GM08714 (cell line): ENCODE results near the gene SRSF7.
"Not testable (repeated sequence)": the region's sequence is repeated elsewhere in the genome, so short reads cannot be mapped to it uniquely, and the experiment has no call there.

Experiments
- H3K4me3 ChIP-seq: fragments of 200-500 bp; sonication (Bioruptor generic); 2 replicates; pipeline ENCODE4 v1.5.1; 2014; ENCODE audit warnings: mild to moderate bottlenecking, low read length, inconsistent platforms
- ZNF274 ChIP-seq: IDR thresholded peaks from 2 replicates; pipeline ENCODE4 v1.6.1; 2012; ENCODE audit warnings: mild to moderate bottlenecking, low read depth, low read length

Gene SRSF7

DNA sequence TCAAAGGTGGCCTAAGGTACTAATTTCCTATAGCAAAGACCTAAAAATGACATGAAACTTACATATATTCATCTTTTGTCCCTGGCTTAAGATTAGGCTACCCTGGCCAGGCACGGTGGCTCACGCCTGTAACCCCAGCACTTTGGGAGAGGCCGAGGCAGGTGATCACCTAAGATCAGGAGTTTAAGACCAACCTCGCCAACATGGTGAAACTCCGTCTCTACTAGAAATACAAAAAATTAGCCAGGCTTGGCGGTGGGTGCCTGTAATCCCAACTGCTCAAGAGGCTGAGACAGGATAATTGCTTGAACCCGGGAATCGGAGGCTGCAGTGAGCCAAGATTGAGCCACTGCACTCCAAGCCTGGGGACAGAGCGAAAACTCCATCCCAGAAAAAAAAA is 5.9 kb downstream of the SRSF7 start:
- TF ChIP-seq ZNF274, result no peak
- no peak overlapping the region for H3K4me3 ChIP-seq

DNA sequence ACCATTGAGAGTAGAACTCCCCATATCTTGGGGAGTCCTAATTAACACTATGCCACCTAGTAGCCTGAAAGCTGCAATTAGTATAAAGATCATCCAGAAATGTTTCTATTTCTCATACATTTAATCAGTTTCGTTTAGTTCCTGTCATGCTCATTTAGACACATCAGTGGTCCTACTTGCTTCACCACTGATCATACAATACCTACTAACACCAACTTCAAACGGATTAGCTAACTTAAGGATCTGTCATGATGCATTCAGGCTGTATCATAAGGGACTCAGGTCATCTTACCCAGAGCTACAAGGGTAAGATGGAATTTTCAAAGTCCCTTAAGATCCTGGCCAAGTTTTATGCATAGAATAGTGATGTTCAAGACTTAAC is 6.8 kb downstream of the SRSF7 start:
- H3K4me3 ChIP-seq, result no peak overlapping the region
- TF ChIP-seq ZNF274, result no peak

DNA sequence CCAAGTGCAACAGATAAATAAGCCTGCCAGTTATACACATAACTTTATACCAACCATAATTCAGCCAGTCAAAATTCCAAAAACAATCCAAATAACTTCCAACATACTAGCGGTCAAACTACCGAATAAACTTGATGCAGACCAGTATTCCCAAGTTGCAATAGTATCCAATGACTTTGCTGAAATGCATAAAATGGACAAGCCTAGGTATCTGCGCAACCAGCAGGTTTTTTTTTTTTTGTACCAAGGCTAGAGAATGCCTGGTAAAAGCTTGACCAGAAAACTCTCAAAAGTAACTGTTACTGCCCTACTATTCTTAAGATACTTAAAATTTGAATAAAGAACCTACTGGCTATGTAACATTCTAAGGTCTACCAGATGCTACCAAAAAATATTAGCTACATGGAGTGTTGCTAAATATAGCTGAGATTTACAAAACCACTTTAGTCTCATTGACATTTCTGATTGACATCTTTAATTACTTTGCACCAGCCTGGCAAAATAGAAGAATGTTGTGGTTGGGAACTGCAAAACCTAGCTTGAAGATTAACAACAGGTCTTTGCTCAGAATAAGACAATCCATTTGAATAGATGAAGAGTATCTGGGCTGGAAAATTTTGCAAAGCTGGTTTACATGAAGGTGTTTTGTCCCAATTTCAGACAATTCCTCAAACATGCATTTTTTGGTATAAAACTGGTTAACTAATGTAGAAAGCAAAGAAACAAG is 7.3 kb downstream of the SRSF7 start:
- no peak for TF ChIP-seq ZNF274
- H3K4me3 ChIP-seq, result no peak overlapping the region

DNA sequence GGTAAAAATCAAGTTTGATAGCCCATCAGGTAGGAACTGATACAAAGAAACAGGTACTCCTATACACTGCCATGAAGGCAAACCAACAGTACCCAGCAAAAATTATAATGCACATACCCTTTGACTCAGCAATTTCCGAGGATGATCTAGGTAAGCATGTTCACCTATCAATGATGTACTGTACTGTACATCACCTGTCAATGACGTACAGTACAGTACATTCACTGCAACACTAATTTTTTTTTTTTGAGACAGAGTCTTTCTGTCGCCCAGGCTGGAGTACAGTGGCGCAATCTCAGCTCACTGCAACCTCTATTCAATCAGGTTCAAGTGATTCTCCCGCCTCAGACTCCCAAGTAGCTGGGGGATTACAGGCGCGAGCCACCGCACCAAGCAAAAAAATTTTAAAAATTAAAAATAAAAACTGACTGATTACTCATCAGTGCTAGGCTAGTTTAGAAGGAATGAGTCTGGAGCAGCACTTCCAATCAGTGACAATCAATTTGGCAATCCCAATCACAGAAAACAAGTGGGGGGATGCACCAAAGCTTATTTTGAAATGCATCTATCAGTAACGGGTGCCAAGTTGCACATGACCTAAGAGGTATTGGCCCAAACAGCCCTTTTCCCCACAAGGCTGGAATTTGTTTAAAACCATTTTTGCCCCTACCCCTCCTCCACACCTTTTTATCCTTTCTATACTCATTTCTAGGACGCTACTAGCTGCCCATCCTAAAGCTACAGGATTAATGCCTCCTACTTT is 8.2 kb downstream of the SRSF7 start:
- no peak for TF ChIP-seq ZNF274
- no peak overlapping the region for H3K4me3 ChIP-seq

DNA sequence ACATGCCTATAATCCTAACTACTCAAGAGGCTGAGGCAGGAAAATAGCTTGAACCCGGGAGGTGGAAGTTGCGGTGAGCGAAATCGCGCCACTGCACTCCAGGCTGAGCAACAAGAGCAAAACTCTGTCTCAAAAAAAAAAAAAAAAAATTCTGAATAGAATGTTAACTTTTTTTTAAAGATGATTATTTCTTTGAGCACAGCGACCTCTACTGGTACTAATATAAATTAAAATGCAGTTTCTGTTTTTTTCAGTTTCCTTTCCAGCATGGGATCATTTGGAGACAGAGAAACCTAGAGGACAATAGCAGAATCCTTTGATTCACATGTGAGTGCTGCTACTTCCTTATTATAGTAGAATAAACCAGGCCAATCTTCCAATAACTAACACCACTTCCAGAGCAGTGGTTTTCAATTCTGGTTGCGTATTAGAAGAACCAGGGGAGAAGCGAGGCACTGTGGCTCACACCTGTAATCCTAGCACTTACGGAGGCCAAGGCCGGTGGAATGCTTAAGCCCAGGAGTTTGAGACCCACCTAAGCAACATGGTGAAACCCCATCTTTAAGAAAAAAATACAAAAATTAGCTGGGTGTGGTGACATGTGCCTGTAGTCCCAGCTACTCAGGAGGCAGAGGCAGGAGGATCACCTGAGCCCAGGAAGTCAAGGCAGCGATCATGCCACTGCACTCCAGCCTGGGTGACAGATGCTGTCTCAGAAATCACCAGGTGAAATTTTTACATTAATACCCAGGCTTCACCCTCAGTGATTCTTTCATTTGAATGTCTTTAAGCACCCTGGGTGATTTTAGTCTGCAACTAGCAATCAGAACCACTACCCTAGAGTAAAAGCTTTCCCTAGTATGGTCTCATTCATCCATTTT is 10.1 kb downstream of the SRSF7 start:
- no peak for TF ChIP-seq ZNF274
- H3K4me3 ChIP-seq, result no peak overlapping the region

DNA sequence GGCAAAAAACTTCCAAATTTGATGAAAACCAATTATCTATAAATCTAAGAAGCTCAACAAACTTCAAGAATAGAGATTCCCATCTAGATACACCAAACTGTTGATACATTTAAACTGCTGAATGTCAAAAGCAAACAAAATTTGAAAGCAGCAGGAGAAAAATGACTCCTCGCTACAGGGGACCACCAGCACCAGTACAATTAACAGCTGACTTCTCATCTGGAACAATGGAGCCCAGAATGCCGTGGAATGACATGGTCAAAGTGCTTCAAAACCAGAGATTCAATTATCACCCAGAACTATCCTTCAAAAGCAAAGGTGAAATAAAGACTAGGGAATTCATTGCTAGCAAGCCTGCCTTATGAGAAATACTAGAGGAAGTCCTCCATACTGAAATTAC is 11.6 kb downstream of the SRSF7 start:
- no peak overlapping the region for H3K4me3 ChIP-seq
- no peak for TF ChIP-seq ZNF274

DNA sequence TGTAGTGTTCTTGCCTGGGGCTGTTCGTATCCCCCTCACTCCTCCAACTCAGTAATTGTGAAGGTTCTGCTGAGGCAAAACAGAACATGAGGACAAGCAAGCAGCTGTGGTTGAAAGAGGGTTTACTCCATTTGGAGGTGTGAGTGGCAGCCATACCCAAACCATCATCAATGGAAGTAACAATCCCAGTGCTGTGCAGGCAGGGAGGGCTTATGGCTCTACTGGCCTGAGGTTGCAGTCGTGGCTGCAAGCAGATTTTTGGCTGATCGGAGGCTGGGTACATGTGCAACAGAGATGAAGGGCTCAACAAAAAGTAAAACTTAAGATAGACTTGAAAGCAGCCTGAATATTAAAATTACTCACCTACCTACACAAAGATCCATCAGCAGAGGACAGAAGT is 13.2 kb downstream of the SRSF7 start:
- no peak overlapping the region for H3K4me3 ChIP-seq
- no peak for TF ChIP-seq ZNF274

DNA sequence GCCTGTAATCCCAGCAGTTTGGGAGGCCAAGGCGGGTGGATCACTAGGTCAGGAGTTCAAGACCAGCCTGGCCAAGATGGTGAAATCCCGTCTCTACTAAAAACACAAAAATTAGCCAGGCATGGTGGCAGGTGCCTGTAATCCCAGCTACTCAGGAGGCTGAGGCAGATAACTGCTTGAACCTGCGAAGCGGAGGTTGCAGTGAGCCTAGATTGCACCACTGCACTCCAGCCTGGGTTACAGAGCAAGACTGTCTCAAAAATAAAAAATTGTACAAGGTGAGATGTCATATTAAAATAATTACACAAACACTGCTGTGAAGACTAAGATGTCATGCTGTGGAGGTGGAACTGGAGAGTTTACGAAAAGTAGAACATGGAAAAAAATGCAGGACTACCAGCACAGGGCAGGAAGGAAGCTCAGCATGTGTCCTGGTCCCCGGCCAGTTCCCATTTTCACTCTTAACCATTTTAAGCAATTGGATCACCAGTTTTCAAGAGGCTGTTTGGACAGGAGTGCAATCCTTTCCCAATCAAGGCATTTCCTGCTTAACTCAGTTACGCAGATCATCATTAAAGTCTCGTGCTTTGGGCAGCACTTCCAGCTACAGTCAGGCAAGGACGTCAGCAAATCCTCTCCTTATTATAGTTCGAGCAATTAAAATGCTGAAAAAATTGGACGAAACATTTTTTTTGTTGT is 14.0 kb downstream of the SRSF7 start:
- H3K4me3 ChIP-seq, result not testable (repeated sequence)

DNA sequence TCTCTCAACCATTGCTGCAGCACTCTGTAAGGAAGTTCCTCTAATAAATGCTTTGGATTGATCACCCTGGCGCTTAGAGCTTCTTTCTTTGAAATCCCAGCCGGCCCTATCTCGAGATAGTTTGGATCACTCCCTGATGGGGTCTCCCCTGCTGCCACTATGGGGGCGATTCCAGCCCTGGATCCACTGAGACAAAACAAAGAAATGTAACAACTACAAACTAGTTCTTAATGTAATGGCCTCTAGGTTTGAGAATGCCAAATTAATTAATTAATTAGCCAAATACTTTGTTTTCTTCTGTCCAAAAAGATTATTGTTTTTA is 15.2 kb downstream of the SRSF7 start:
- TF ChIP-seq ZNF274, result no peak
- no peak overlapping the region for H3K4me3 ChIP-seq

DNA sequence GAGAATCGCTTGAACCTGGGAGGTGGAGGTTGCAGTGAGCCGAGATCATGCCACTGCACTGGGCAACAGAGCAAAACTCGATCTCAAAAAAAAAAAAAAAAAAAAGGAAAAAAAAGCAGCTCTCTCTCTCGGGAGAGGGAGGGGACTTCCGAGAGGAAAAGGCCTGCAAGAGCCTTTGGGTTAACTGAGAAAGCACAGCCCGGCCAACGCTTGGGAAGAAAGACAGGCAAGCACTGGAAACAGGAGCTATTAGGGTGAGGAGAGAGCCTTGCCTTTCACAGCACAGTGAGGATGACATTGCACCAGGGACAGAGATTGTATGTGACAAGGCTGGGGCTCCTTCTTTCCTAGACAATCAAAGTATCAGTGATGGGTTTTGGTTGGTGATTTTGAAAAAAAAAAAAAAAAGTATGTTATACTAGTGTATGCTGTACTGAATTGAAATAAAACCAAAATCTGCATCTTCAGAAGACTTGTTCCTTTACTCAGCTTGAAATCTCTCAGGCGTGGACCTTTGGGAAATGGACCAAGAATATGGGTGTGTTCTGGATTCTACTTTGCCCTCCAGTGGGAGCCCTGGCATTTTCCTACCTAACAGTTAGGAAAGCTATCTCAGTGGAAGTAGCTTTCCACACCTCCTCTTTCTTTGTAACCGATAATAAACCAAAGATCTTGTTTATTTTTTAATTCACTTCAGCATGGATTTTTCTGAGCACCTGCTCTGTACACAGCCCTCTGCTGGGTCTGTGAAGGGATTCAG is 16.7 kb downstream of the SRSF7 start:
- TF ChIP-seq ZNF274, result no peak

DNA sequence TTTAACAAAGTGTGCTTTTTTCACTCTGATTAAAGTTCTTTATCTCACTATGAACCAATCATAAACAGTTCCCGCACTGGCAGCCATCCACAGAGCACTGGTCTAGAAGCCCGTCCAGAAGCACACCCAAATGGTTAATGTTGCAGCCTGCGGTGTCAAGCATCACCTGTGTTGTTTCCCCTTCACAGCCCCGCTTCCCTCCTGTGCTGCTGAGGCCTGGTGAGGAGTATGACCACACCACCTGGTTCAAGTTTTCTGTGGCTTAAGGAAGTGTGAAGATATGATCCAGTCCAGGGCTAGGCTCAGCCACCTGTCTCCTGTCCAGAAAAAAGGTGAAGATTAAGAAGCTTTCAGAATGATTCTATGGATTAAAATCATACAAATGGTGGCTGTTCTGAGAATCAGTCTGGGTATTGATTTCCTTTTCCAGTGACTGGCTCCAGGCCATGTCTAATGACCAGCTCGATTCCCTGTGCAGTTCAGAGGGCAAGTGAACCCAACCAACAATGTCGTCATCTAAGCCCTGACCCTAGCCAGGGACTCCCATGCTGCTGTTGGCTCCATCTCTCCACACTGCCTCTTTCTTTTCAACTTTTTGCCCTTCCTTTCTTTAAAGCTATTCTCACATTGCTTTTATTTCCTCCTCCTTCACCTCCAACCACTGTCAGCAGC is 17.7 kb downstream of the SRSF7 start:
- no peak overlapping the region for H3K4me3 ChIP-seq
- no peak for TF ChIP-seq ZNF274

More for the DNA sequence above, 16.7 kb downstream of the SRSF7 start:
- no peak overlapping the region for H3K4me3 ChIP-seq

DNA sequence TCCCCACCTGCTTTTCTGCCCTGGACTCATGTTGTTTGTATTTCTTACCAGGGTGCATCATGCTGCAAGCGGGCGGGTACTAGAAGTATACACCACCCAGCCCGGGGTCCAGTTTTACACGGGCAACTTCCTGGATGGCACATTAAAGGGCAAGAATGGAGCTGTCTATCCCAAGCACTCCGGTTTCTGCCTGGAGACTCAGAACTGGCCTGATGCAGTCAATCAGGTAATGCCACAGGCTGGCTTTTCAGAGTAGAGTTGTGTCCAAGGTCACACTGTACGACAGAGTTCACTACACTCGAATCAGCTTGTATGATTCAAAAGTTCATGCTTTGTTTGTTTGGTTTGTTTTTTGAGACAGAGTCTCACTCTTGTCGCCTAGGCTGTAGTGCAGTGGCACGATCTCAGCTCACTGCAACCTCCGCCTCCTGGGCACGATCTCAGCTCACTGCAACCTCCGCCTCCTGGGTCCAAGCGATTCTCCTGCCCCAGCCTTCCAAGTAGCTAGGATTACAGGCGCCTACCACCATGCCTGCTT is 19.4 kb downstream of the SRSF7 start:
- no peak for TF ChIP-seq ZNF274
- no peak overlapping the region for H3K4me3 ChIP-seq

DNA sequence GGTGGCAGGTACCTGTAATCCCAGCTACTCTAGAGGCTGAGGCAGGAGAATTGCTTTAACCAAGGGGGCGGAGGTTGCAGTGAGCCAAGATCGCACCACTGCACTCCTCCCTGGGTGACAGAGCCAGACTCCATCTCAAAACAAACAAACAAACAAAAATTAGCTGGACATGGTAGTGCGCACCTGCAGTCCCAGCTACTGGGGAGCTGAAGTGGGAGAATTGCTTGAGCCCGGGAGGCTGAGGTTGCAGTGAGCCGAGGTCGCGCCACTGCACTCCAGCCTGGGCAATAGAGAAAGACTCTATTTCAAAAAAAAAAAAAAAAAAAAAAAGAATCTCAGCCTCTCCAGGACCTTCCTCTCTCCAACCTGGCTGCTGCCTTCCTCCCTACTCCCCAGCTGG is 20.1 kb downstream of the SRSF7 start:
- TF ChIP-seq ZNF274, result no peak

DNA sequence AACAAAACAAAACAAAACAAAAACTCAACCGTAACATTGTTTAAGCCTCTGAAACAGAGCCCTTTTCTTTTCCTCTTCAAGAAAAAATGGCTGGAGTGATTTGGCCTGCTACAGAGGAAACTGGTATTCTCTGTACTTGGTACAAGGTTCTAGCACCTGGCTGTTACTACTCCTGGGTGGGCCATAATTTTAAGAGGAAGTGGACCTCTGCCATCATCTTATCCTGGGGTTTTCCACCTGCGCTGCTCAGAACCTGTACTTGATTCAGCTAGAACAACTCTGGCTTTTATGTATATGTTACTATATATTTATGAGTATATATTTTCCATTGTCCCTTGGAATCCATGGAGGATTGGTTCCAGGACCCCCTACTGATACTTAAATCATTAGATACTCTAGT is 22.5 kb downstream of the SRSF7 start:
- no peak for TF ChIP-seq ZNF274
- H3K4me3 ChIP-seq, result no peak overlapping the region

More for the DNA sequence above, 20.1 kb downstream of the SRSF7 start:
- no peak overlapping the region for H3K4me3 ChIP-seq
